IPS-20b (cell line): Measurements from ENCODE around the gene KRTAP5-7.

Source experiments
- H3K27ac ChIP-seq: one replicate; pipeline ENCODE4 v1.5.1; 2013; ENCODE audit warnings: low read length
- H3K27me3 ChIP-seq: 2 replicates; pipeline ENCODE4 v1.6.1; 2013; ENCODE audit warnings: mild to moderate bottlenecking, low read length, inconsistent platforms; ENCODE audit not compliant: insufficient read depth
- H3K36me3 ChIP-seq: 2 replicates; pipeline ENCODE4 v1.6.1; 2013; ENCODE audit warnings: low read depth, mild to moderate bottlenecking, inconsistent platforms, low read length, moderate library complexity; ENCODE audit not compliant: insufficient read depth
- H3K4me1 ChIP-seq: 2 replicates; pipeline ENCODE4 v1.6.1; 2013; ENCODE audit warnings: mild to moderate bottlenecking, control low read depth, inconsistent platforms, low read length, moderate library complexity; ENCODE audit not compliant: insufficient read depth
- H3K4me3 ChIP-seq: 2 replicates; pipeline ENCODE4 v1.5.1; 2013; ENCODE audit warnings: mild to moderate bottlenecking, low read length, inconsistent platforms
- H3K9ac ChIP-seq: 2 replicates; pipeline ENCODE4 v1.6.1; 2013; ENCODE audit warnings: low read depth, mild to moderate bottlenecking, inconsistent platforms, low read length, moderate library complexity
- H3K9me3 ChIP-seq: 2 replicates; pipeline ENCODE4 v1.6.1; 2013; ENCODE audit warnings: mild to moderate bottlenecking, low read depth, low read length, inconsistent platforms; ENCODE audit not compliant: insufficient read depth

Gene KRTAP5-7

GRCh38 chr11:71486320-71486719 is 40.7 kb upstream of the KRTAP5-7 start:
- Histone ChIP-seq H3K4me3 (no peak overlapping the region), H3K4me1 (no peaks in the 10 kb centered on the region), H3K27me3 (no peaks in the 10 kb centered on the region), H3K9ac (no peak overlapping the region), H3K9me3 (no peaks in the 10 kb centered on the region), H3K27ac (no peak overlapping the region), H3K36me3 (peaks cover 39% of the 10 kb centered on the region)

GRCh38 chr11:71488681-71489270 is 38.3 kb upstream of the KRTAP5-7 start:
- H3K4me1 ChIP-seq: no peaks in the 10 kb centered on the region
- peaks cover 28% of the 10 kb centered on the region for H3K36me3 ChIP-seq
- no peaks in the 10 kb centered on the region for H3K9me3 ChIP-seq
- no peak overlapping the region for H3K9ac ChIP-seq
- no peak overlapping the region for H3K27ac ChIP-seq
- H3K27me3 ChIP-seq: no peaks in the 10 kb centered on the region
- no peak overlapping the region for H3K4me3 ChIP-seq

GRCh38 chr11:71489311-71490043 is 37.6 kb upstream of the KRTAP5-7 start:
- H3K9ac ChIP-seq: no peak overlapping the region
- no peaks in the 10 kb centered on the region for H3K27me3 ChIP-seq
- H3K36me3 ChIP-seq: peaks cover 21% of the 10 kb centered on the region
- H3K27ac ChIP-seq: no peak overlapping the region
- no peak overlapping the region for H3K4me3 ChIP-seq
- no peaks in the 10 kb centered on the region for H3K9me3 ChIP-seq
- no peaks in the 10 kb centered on the region for H3K4me1 ChIP-seq

GRCh38 chr11:71490044-71490730 is 36.9 kb upstream of the KRTAP5-7 start:
- H3K27me3 ChIP-seq: no peaks in the 10 kb centered on the region
- H3K4me3 ChIP-seq: no peak overlapping the region
- peaks cover 21% of the 10 kb centered on the region for H3K36me3 ChIP-seq
- no peak overlapping the region for H3K27ac ChIP-seq
- H3K9ac ChIP-seq: no peak overlapping the region
- H3K4me1 ChIP-seq: no peaks in the 10 kb centered on the region
- no peaks in the 10 kb centered on the region for H3K9me3 ChIP-seq

- no peak overlapping the region for H3K9ac ChIP-seq
- peaks cover 18% of the 10 kb centered on the region for H3K36me3 ChIP-seq
- no peak overlapping the region for H3K27ac ChIP-seq
- no peaks in the 10 kb centered on the region for H3K4me1 ChIP-seq
- H3K27me3 ChIP-seq: no peaks in the 10 kb centered on the region
- no peak overlapping the region for H3K4me3 ChIP-seq
- no peaks in the 10 kb centered on the region for H3K9me3 ChIP-seq
Measured at GRCh38 chr11:71490731-71491390, 36.2 kb upstream of the KRTAP5-7 start.

GRCh38 chr11:71491531-71491930 is 35.5 kb upstream of the KRTAP5-7 start:
- Histone ChIP-seq H3K9me3 (no peaks in the 10 kb centered on the region), H3K9ac (no peak overlapping the region), H3K27me3 (no peaks in the 10 kb centered on the region), H3K4me1 (no peaks in the 10 kb centered on the region), H3K4me3 (no peak overlapping the region), H3K36me3 (peaks cover 16% of the 10 kb centered on the region), H3K27ac (no peak overlapping the region)

GRCh38 chr11:71491940-71492339 is 35.1 kb upstream of the KRTAP5-7 start:
- Histone ChIP-seq H3K9me3 (no peaks in the 10 kb centered on the region), H3K4me1 (no peaks in the 10 kb centered on the region), H3K36me3 (peaks cover 18% of the 10 kb centered on the region), H3K9ac (no peak overlapping the region), H3K27me3 (no peaks in the 10 kb centered on the region), H3K4me3 (no peak overlapping the region), H3K27ac (no peak overlapping the region)

- no peak overlapping the region for H3K4me3 ChIP-seq
- no peak overlapping the region for H3K9ac ChIP-seq
- peaks cover 46% of the 10 kb centered on the region for H3K36me3 ChIP-seq
- no peaks in the 10 kb centered on the region for H3K27me3 ChIP-seq
- H3K9me3 ChIP-seq: no peaks in the 10 kb centered on the region
- no peaks in the 10 kb centered on the region for H3K4me1 ChIP-seq
- H3K27ac ChIP-seq: no peak overlapping the region
Measured at GRCh38 chr11:71495286-71496230, 31.5 kb upstream of the KRTAP5-7 start.

- H3K27me3 ChIP-seq: no peaks in the 10 kb centered on the region
- H3K27ac ChIP-seq: no peak overlapping the region
- H3K9ac ChIP-seq: no peak overlapping the region
- no peaks in the 10 kb centered on the region for H3K9me3 ChIP-seq
- H3K4me1 ChIP-seq: no peaks in the 10 kb centered on the region
- H3K36me3 ChIP-seq: peaks cover 42% of the 10 kb centered on the region
- no peak overlapping the region for H3K4me3 ChIP-seq
Measured at GRCh38 chr11:71496421-71496820, 30.6 kb upstream of the KRTAP5-7 start.

GRCh38 chr11:71498091-71498490 is 29.0 kb upstream of the KRTAP5-7 start:
- peaks cover 42% of the 10 kb centered on the region for H3K36me3 ChIP-seq
- H3K4me3 ChIP-seq: no peak overlapping the region
- no peaks in the 10 kb centered on the region for H3K4me1 ChIP-seq
- no peaks in the 10 kb centered on the region for H3K9me3 ChIP-seq
- no peaks in the 10 kb centered on the region for H3K27me3 ChIP-seq
- H3K27ac ChIP-seq: no peak overlapping the region
- H3K9ac ChIP-seq: no peak overlapping the region

GRCh38 chr11:71499125-71499524 is 27.9 kb upstream of the KRTAP5-7 start:
- H3K9ac ChIP-seq: no peak overlapping the region
- no peak overlapping the region for H3K27ac ChIP-seq
- H3K4me3 ChIP-seq: no peak overlapping the region
- H3K4me1 ChIP-seq: no peaks in the 10 kb centered on the region
- H3K36me3 ChIP-seq: peaks cover 42% of the 10 kb centered on the region
- H3K9me3 ChIP-seq: no peaks in the 10 kb centered on the region
- no peaks in the 10 kb centered on the region for H3K27me3 ChIP-seq
